ENCODE results near the gene EPB41L2.

Gene EPB41L2

GRCh38 chr6:131073577-131073976, 10.5 kb upstream of the EPB41L2 start:
- in situ Hi-C loops (cut with MboI; ENCODE audit: low sequenced_read_pairs): no loop called here
- H3K36me3 ChIP-seq (replicated peaks): no peaks in the 10 kb centered on the region

GRCh38 chr6:131070061-131070460, 7.0 kb upstream of the EPB41L2 start:
- no peaks in the 10 kb centered on the region for H3K27me3 ChIP-seq (ENCODE audit: low read depth)
- in situ Hi-C loops (cut with MboI; ENCODE audit: low sequenced_read_pairs): no loop called here
- H3K9me3 ChIP-seq: no peaks in the 10 kb centered on the region
- DNase-seq (ENCODE audit: low spot score in 2 of 2): no peak
- H3K4me3 ChIP-seq: no peak overlapping the region
- no peaks in the 10 kb centered on the region for H3K36me3 ChIP-seq (replicated peaks)
- H3K4me1 ChIP-seq: no peaks in the 10 kb centered on the region

More at GRCh38 chr6:131073577-131073976, 10.5 kb upstream of the EPB41L2 start:
- H3K9me3 ChIP-seq: no peaks in the 10 kb centered on the region
- no peak for DNase-seq (ENCODE audit: low spot score in 2 of 2)
- H3K27me3 ChIP-seq (ENCODE audit: low read depth): no peaks in the 10 kb centered on the region
- H3K4me3 ChIP-seq: no peak overlapping the region
- H3K4me1 ChIP-seq: no peaks in the 10 kb centered on the region

- Histone ChIP-seq H3K36me3 (replicated peaks) (no peaks in the 10 kb centered on the region), H3K4me3 (no peak overlapping the region), H3K4me1 (peaks cover 4% of the 10 kb centered on the region; the same call in 1 of the 2 replicates), H3K27me3 (ENCODE audit: low read depth) (no peaks in the 10 kb centered on the region), H3K9me3 (no peaks in the 10 kb centered on the region)
- DNase-seq (ENCODE audit: low spot score in 2 of 2): no peak
- in situ Hi-C loops (cut with MboI; ENCODE audit: low sequenced_read_pairs): no loop called here
Observed at GRCh38 chr6:131068165-131068564, 5.1 kb upstream of the EPB41L2 start.

- H3K4me3 ChIP-seq: no peak overlapping the region
- in situ Hi-C loops (cut with MboI; ENCODE audit: low sequenced_read_pairs): no loop called here
- no peaks in the 10 kb centered on the region for H3K27me3 ChIP-seq (ENCODE audit: low read depth)
- H3K4me1 ChIP-seq: peaks cover 4% of the 10 kb centered on the region; the same call in 1 of the 2 replicates
- H3K9me3 ChIP-seq: no peaks in the 10 kb centered on the region
- H3K36me3 ChIP-seq (replicated peaks): no peaks in the 10 kb centered on the region
- DNase-seq (ENCODE audit: low spot score in 2 of 2): no peak
Observed at GRCh38 chr6:131067521-131067920, 4.5 kb upstream of the EPB41L2 start.

- no peaks in the 10 kb centered on the region for H3K27me3 ChIP-seq (ENCODE audit: low read depth)
- no peaks in the 10 kb centered on the region for H3K9me3 ChIP-seq
- H3K36me3 ChIP-seq (replicated peaks): no peaks in the 10 kb centered on the region
- H3K4me3 ChIP-seq: no peak overlapping the region
- in situ Hi-C loops (cut with MboI; ENCODE audit: low sequenced_read_pairs): no loop called here
- no peak for DNase-seq (ENCODE audit: low spot score in 2 of 2)
- H3K4me1 ChIP-seq: peaks cover 16% of the 10 kb centered on the region
Observed at GRCh38 chr6:131065824-131066171, 2.8 kb upstream of the EPB41L2 start.

GRCh38 chr6:131065112-131065823, 2.2 kb upstream of the EPB41L2 start:
- DNase-seq (ENCODE audit: low spot score in 2 of 2): no peak
- Histone ChIP-seq H3K36me3 (replicated peaks) (no peaks in the 10 kb centered on the region), H3K4me1 (peaks cover 16% of the 10 kb centered on the region), H3K9me3 (no peaks in the 10 kb centered on the region), H3K4me3 (no peak overlapping the region), H3K27me3 (ENCODE audit: low read depth) (no peaks in the 10 kb centered on the region)
- in situ Hi-C loops (cut with MboI; ENCODE audit: low sequenced_read_pairs): no loop called here

- no peak for DNase-seq (ENCODE audit: low spot score in 2 of 2)
- Histone ChIP-seq H3K36me3 (replicated peaks) (no peaks in the 10 kb centered on the region), H3K27me3 (ENCODE audit: low read depth) (no peaks in the 10 kb centered on the region), H3K4me3 (peak overlapping the region; percentile 81), H3K4me1 (peaks cover 16% of the 10 kb centered on the region), H3K9me3 (no peaks in the 10 kb centered on the region)
- in situ Hi-C loops (cut with MboI; ENCODE audit: low sequenced_read_pairs): no loop called here
Observed at GRCh38 chr6:131063764-131064272, 773 bp upstream of the EPB41L2 start.

GRCh38 chr6:131062241-131063027, 611 bp downstream of the EPB41L2 start:
- Histone ChIP-seq H3K4me1 (peaks cover 16% of the 10 kb centered on the region), H3K4me3 (peak overlapping the region; percentile 81), H3K36me3 (replicated peaks) (no peaks in the 10 kb centered on the region), H3K27me3 (ENCODE audit: low read depth) (no peaks in the 10 kb centered on the region), H3K9me3 (no peaks in the 10 kb centered on the region)
- peak in 1 of 2 experiments; percentile 45 for DNase-seq (ENCODE audit: low spot score in 2 of 2)
- in situ Hi-C loops (cut with MboI; ENCODE audit: low sequenced_read_pairs): no loop called here

- Histone ChIP-seq H3K9me3 (no peaks in the 10 kb centered on the region), H3K36me3 (replicated peaks) (no peaks in the 10 kb centered on the region), H3K27me3 (ENCODE audit: low read depth) (no peaks in the 10 kb centered on the region), H3K4me3 (peak overlapping the region; percentile 81), H3K4me1 (peaks cover 16% of the 10 kb centered on the region)
- DNase-seq (ENCODE audit: low spot score in 2 of 2): no peak
- in situ Hi-C loops (cut with MboI; ENCODE audit: low sequenced_read_pairs): no loop called here
Observed at GRCh38 chr6:131061751-131062119, 1.3 kb downstream of the EPB41L2 start.

GRCh38 chr6:131061041-131061750, 1.8 kb downstream of the EPB41L2 start:
- Histone ChIP-seq H3K27me3 (ENCODE audit: low read depth) (no peaks in the 10 kb centered on the region), H3K36me3 (replicated peaks) (no peaks in the 10 kb centered on the region), H3K9me3 (no peaks in the 10 kb centered on the region), H3K4me1 (peaks cover 16% of the 10 kb centered on the region), H3K4me3 (peak overlapping the region; percentile 81)
- DNase-seq (ENCODE audit: low spot score in 2 of 2): peak in 1 of 2 experiments; percentile 33
- in situ Hi-C loops (cut with MboI; ENCODE audit: low sequenced_read_pairs): no loop called here

- Histone ChIP-seq H3K4me1 (peaks cover 16% of the 10 kb centered on the region), H3K4me3 (no peak overlapping the region), H3K9me3 (no peaks in the 10 kb centered on the region), H3K27me3 (ENCODE audit: low read depth) (no peaks in the 10 kb centered on the region), H3K36me3 (replicated peaks) (no peaks in the 10 kb centered on the region)
- DNase-seq (ENCODE audit: low spot score in 2 of 2): no peak
- in situ Hi-C loops (cut with MboI; ENCODE audit: low sequenced_read_pairs): no loop called here
Observed at GRCh38 chr6:131060311-131060710, 2.7 kb downstream of the EPB41L2 start.

- Histone ChIP-seq H3K9me3 (no peaks in the 10 kb centered on the region), H3K4me1 (peaks cover 16% of the 10 kb centered on the region), H3K36me3 (replicated peaks) (no peaks in the 10 kb centered on the region), H3K4me3 (no peak overlapping the region), H3K27me3 (ENCODE audit: low read depth) (no peaks in the 10 kb centered on the region)
- no peak for DNase-seq (ENCODE audit: low spot score in 2 of 2)
- in situ Hi-C loops (cut with MboI; ENCODE audit: low sequenced_read_pairs): no loop called here
Observed at GRCh38 chr6:131059486-131059885, 3.6 kb downstream of the EPB41L2 start.

- Histone ChIP-seq H3K9me3 (no peaks in the 10 kb centered on the region), H3K27me3 (ENCODE audit: low read depth) (no peaks in the 10 kb centered on the region), H3K36me3 (replicated peaks) (no peaks in the 10 kb centered on the region), H3K4me3 (no peak overlapping the region), H3K4me1 (peaks cover 12% of the 10 kb centered on the region)
- in situ Hi-C loops (cut with MboI; ENCODE audit: low sequenced_read_pairs): no loop called here
- no peak for DNase-seq (ENCODE audit: low spot score in 2 of 2)
Observed at GRCh38 chr6:131058236-131058635, 4.8 kb downstream of the EPB41L2 start.

Measured in HAP-1 (cell line).